ENCODE data around the gene MOB1B.
"Not testable (repeated sequence)": the region's sequence is repeated elsewhere in the genome, so short reads cannot be mapped to it uniquely, and the experiment has no call there.

MOB1B gene

DNA sequence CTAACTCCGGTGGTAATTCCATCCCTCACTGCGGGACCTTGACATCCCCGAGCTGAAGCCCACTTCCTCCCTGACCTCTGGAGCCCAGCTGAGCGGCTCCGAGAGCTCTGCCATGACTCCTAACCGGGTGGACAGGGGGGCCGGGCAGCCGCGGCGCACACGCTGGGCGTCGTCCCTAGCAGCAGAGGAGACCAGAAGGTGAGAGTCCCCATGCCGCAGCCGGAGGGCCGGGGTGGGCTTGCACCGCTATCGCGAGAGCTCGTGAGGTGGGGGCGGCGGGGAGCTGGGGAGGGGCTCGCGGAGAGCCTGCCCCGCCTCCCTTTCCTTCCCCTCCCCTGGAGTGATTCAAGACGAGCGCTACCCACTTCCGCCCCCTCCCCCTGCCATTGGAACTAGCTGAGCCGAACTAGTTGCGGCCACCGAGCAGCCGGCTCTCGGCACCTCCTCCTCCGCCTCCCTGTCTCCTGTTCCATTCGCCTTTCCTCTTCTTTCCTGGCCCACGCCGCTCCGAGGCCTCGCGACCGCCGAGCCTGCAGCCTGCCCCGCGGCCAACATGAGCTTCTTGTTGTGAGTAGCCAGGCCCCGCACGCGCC lies at the start of gene MOB1B:
TSS of gene MOB1B (plus strand) at position 386 of the 593 bp plus-strand sequence. CDS start at position 554, 168 bp downstream.
- peak; percentile 36 for DNase-seq

DNA sequence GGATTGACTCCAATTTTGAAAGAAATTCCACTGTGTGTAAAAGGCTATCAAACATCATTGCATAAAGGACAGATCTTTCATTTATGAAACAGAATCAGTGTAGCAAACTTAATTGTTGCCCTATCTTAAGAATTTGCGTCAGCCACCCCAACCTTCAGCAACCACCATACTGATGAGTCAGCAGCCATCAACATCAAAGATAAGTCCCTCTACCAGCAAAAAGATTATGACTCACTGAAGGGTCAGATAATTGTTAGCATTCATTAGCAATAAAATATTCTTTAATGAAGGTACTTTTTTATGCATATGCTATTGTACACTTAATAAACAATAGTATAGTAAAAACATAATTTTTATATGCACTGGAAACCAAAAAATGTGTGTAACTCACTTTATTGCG lies 46.7 kb upstream of the MOB1B start:
- DNase-seq, result no peak

DNA sequence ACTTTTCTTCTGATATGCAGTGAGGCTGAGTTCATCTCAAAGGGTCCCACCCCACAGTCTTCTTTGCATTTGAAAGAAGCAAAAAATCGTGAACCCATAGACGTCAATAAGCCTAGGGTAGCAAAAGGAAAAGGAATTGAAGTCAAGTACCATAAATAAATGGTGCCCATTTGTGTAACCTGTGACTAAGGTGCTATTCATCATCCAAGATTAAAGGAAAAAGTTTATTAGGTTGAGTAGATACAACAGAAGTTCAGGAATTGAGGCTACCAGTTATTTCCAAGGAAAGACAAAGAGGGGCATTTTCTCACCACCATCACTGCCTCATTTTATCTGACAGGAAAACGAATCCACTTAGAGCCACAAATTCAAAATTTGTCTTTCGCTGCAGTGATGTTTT lies 43.7 kb upstream of the MOB1B start:
- DNase-seq, result no peak

DNA sequence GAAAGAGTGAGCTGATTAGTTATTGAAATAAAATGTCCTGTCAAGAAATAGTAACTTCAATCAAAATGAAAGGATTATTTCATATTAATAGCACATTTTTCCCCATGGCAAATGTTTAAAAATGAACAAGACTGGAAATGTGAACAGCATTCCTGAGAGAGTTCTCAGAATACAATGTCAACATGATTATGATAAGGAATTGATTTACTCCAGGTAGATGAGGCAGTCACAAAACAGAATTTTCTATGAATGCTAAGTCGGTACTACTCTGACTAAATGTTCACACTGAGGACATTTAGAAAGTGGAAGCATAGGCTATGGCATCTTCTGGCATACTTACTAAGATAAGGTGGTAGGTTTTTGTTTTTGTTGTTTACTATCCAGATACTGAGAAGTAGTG lies 43.1 kb upstream of the MOB1B start:
- no peak for DNase-seq

DNA sequence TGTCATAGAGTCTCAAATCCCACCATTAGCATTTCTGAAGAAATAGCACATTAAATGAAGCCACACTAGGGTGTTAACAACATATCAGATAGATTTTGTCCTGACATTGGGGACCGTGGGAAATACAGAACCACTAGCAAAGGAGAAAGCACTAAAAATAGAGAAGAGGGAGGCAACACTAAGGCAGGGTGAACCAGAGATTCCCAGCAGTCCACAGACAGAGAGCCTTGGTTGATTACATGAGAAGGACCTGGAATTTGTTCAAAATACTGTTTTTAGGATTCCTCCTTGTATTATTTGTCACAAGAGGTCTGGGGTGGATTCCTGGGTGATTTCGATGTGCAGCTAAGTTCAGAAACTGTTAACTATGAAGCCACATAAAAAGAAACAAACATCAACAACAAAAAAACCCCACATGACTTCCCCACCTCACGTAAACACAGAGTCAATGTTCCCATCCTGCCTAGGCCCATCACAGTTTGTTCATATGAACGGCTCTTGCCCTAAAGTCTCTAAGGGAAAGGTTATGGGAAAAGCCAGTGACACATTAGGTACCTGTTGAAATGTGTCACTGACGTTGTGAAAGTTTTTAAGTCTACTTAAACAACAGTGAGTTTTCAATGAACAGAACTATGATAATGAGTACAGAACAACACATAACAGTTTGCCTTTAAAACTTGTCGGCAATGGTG lies 38.9 kb upstream of the MOB1B start:
- no peak for DNase-seq

DNA sequence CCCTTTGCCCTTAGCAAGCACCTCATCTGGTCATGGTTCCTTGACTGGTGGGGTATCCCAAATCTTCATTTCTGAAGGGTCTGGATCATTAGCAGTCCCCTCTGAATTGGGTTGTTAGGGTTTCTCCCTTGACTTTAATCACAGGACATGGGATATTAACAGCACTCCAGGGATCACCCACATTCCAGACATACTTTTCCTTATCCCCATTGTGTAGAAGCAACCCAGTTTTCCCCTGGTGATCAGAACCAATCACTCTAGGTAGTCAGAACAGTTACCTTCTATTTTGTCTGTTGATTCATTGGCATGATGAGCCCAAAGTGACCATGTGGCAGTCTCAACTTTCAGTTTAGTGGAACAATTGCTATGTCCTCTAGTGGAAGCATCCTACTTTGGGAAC lies 33.4 kb upstream of the MOB1B start:
- DNase-seq, result no peak

DNA sequence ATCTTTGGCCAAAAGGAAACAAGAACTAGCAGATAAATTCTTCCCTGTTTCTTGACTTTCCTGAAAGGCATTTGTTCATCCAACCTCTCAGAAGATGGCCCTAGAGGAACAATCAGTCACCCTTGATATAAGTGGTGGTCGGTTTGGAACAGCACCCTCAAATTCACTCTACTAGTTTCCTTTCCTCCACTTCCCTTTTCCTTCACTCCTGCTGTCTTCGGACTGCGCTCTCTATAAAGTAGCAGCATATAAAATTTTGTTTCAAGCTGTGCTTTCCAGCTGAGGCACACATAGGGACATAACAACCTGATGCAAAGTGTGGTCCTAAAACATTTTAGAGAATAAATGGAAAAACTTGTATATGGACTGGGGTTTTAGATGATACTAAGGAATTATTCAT lies 29.0 kb upstream of the MOB1B start:
- DNase-seq, result no peak

DNA sequence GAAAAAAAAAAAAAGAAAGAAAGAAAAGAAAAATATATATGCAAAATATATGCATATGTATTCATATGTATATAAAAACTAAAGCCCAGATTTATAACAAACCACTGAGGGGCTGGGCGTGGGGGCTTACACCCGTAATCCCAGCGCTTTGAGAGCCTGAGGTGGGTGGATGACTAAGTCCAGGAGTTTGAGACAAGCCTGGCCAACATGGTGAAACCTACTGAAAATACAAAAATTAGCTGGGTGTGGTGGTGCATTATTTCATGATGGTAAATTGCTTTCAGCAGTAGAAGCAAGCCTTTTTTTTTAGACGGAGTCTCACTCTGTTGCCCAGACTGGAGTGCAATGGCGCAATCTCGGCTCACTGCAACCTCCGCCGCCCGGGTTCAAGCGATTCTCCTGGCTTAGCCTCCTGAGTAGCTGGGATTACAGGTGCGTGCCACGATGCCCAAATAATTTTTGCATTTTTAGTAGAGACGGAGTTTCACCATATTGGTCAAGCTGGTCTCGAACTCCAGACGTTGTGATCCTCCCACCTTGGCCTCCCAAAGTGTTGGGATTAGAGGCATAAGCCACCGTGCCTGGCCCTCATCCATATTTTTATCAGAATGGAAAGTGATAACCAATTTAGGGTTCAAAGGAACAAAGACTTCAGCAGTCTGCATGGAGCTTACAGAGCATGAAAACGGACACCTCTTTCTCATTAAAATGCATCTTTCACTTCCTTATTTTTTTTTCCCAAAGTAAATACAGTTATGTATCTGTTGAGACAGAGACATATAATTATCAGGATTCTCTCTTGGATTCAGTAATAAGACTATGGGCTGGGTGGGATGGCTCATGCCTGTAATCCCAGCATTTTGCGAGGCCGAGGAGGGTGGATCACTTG lies 27.7 kb upstream of the MOB1B start:
- no peak for DNase-seq

DNA sequence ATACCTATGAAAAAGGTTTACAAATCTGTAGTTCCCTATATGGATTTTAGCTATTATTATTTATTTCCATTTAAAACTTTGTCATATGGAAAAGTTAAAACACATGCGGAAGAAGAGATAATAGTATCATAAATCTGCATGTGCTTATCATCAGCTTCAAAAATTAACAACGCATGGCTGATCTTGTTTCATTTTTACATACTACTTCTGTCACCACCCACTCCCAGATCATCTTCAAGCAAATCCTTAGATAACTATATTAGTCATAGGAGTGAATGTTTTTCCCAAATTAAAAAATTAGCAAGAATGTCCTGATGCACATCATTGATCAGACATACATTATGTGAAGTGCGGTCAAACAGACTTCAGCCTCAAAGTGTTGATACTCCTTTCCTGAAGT lies 24.6 kb upstream of the MOB1B start:
- no peak for DNase-seq

DNA sequence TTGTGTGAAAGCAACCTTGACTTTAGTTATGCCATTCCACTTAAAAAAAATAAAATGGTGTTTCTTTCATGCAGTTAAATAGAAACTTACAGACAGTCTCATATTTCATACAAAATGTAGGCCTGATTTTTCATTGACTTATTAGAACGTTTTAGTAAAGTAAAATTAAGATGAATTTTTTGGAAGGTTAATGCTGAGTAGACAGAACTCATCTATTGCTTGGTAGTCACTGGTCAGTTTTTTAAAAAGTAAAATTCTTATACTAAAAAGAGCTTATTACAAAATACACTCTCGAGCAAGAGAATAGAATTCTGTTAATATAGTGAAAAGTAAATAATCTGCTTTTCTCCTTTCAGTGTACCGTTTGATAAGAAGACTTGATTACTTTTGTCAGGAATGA lies 21.4 kb upstream of the MOB1B start:
- no peak for DNase-seq

DNA sequence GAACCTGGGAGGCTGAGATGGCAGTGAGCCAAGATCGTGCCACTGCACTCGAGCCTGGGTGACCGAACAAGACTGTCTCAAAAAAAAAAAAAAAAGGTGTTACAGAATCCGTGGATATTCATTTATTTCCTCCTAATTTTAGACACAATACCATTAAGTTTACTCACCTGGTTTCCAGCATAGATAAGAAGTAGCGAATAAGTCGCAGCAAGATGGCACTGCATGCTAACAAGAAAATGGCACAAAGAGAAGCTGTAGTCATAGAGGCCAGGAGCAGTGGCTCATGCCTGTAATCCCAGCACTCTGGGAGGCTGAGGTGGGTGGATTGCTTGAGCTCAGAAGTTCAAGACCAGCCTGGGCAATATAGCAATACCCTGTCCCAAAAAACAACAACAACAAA lies 17.0 kb upstream of the MOB1B start:
- DNase-seq, result no peak

DNA sequence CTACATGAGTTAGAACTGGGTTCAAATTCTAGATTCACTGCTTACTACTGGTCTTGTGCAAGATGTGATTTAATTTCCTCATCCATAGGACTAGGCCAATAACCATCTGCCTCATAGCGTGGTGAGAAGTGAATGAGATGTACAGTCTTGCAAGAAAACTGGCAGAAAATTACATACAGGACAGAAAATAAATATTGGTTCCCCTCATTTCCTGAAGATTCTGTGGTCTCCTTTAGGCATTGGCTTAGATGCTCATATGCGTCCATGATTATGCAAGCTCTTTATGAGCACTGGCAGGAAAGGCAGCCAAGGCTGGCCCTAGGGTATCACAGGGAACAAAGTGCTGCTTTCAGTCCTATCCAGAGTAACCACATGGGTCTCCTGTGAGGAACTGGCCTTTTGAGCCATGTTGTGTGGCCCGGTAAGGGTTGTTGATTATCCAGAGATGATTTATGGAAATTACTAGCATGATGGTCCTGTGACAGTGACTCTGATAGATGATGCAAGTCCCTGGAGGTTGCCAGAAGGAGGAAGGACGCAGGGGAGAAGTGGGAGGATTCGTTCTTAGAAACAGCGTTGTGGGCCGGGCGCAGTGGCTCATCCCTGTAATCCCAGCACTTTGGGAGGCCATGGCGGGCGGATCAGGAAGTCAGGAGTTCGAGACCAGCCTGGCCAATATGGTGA lies 9.9 kb upstream of the MOB1B start:
- no peak for DNase-seq

DNA sequence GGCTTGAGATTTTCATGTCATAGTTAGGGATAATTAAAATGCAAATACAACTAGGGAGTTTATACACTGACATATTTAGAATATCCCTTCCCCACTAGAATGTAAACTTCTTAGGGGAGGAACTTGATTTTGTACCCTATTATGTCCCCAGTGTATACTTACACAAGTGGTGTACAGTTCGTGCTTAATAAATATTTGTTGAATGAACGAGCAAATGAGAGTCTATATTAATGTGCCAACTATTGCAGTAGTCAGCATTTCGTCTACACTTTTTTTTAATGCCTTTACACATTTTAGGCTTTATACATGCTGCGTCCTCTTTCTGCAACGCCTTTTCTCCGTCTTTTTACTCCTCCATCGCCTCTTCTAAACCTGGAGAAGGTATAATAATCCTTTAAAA lies 8.4 kb upstream of the MOB1B start:
- no peak for DNase-seq

DNA sequence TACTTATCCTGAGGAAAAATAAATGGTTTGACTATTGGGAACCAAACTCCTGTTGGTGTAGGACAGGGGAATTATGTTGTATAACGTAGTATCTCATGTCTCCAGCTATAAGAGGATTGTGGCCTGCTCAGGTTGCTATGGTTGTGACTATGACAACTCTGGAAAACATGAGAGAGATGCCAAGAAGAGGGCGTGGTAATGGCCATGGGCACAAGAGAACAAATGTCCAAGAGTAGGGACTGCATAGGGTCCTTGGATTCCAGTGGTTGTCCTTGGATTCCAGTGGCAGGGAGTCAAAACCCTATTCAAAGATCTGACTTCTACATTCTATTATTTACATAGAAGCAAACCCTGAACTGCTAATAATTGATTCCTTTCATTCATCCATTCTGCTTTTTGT lies 6.8 kb upstream of the MOB1B start:
- DNase-seq, result no peak

DNA sequence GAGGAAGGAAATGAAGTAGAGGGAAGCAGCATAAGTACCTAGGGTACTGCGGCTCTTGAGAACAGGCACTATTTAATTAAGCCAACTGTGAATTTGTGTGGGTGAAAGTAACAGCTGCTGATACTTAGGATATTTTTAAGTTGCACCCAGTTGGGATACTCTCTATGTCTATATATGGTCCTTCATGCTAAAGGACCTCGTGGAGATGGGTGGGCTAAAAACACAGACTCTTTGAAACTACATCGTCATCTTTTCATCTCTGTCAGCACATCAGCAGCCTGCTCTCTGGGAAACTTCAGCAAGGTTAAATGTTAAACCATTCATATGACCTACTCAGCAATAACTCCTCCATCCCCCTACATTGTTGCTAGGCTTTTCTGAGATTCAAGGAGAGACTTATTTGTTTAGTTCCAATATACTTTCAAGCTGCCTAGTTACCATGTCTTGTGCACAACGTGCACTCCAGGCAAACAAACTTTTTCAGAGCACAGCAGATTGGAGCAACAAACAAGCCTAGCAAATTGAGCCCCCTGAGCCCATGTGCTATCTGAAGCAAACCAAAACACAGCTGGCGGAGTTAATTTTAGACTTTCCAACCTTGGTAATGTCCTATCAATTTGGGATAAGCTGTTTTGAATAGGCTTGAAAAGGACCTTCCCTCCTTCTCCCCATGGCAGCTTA lies 6.2 kb upstream of the MOB1B start:
- DNase-seq, result no peak

DNA sequence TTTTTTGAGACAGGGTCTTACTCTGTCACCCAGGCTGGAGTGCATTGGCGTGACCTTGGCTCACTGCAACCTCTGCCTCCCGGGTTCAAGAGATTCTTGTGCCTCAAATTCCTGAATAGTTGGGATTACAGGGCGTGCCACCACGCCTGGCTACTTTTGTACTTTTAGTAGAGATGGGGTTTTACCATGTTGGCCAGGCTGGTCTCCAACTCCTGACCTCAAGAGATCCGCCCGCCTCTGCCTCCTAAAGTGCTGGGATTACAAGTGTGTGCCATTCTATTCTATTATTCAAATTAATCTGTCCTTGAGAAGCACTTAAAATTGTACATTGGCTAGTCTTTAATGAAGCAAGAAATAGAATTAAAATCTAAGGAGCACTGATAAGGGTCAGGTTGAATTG lies 3.6 kb upstream of the MOB1B start:
- not testable (repeated sequence) for DNase-seq

DNA sequence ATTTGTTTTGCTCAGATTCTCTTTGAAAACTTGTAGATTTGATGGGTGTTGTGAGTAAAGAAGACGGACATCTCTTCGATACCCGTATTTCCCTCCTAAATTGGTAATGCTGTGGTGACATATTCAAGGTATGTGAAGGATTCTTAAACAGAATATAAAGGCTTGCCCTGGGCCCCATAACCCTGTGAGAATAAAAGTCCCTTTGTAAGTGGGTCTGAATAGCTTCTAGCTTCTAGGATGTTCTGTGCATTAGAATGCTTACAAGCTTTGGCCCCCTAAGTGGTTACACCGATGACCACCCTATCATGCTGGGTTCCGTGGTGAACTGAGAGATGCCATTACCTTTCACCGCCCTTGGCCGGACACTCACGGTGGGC lies 574 bp upstream of the MOB1B start:
- DNase-seq, result no peak

DNA sequence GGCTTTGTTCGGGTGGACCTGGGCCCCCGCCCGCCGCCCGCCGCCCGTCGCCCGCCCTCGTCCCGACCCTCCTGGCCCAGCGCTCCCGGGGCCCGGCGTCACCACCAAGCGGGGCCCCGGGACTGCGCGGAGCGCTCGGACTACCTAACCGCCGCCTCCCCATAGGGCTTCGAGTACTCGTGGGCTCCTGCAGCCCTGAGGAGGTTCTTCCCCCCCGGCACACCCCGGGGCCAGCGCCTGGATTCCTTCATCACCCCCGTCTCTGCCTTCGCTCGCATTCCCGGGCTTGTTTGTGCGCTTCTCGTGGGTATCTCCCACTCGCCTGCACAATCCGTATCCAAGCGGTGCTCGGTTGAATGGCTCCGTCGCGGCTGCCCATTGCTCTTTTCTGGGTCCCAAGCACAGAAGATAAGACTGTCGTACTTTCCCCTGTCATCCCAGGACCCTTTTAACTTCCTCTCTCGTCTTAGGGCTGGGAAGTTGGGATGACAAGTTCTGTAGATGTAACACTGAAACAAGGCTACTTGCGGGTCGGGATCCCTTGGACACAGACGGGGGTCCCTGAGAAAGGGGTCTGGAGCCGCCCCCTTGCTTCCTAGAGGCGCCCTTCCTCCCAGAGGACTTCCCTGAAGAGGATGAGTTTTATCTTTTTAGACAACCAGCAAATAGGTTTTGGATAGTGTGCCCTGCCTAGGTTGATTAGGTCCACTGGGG lies 565 bp downstream of the MOB1B start:
- DNase-seq, result no peak

DNA sequence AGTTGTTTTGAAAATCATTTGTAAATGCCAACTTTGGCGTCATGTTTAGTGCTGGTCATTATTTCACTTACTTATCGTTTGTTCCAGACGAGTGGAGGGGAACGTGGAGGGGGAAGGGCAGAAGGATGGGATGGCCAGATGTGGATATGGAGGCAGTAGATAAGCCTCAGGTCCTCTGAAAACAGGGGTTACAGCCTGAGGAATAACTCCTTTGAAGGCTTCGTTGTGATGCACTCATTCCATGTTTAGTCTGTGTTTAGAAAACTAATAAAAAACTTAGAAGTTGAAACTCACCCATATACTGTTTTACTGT lies 1.1 kb downstream of the MOB1B start:
- DNase-seq, result no peak

DNA sequence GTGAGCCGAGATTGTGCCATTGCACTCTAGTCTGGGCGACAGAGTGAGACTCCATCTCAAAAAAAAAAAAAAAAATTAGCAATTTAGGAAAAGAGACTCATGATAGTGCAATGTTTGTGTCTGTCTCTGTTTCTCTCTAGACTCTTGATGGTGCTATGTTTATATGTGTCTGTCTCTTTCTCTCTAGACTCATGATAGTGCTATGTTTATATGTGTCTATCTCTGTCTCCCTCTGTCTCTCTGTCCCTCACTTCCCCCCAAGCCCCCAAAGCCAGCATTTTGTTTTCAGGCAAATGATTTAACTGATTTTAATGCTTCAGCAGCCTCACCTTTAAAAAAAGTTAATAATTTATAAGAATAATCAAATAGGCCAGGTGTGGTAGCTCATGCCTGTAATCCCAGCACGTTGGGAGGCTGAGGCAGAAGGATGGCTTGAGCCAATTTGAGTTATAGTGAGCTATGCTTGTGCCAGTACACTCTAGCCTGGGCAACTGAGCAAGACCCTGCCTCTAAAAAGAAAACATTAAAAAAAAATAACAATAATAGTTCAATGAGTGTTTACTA lies 6.9 kb downstream of the MOB1B start:
- DNase-seq, result no peak

DNA sequence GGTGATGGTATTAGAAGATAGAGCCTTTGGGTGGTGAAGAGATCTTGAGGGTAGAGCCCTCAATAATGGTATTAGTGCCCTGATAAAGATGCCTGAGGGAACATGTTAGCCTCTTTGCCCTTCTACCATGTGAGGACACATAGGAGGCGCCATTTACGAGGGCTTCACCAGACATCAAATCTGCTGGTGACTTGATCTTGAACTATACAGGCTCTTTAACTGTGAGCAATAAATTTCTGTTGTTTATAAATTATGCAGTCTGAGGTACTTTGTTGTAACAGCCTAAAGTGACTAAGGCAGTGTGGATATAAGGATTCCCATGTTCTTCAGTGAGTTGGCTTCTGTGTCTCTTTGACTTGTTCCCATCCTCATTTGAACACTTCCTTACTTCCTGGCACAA lies 11.8 kb downstream of the MOB1B start:
- no peak for DNase-seq

DNA sequence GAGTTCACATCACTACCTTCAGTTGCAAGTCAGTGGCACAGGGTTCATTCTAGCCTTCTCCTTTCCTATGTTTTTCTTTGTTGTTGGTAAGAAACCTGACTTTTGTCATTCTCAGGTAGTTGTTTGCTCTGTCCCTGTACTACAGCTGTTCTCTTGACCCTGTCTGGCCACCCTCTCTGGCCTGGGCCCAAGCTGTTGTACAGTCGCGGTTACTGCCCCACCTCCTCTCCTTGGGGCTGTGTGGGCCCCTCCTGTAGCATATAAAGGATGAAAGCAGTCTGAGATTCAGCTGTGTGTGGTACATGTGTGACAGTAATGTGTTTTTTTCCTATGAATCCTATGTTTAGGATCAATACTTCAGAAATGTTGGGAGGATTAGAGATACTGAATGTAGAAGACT lies 12.5 kb downstream of the MOB1B start:
- no peak for DNase-seq
